Lower leg skin (tissue), 4 donors: Measurements from ENCODE around the gene UCP3. TPM values are rescaled to one million over a fixed set of nuclear protein-coding genes. Genes with fewer than 3 reads are reported as not detected.

ENCODE experiments used
- DNase-seq, 2 donors: peaks; one replicate each; pipeline ENCODE4 v3.0.0-alpha.2; 2019; ENCODE audit warnings: low spot score in 2 of 2
- H3K4me3 ChIP-seq: fragments of 200-600 bp; sonication (generic); 2 replicates; pipeline ENCODE4 v1.5.1; 2017; ENCODE audit warnings: mild to moderate bottlenecking, low read depth; ENCODE audit not compliant: poor library complexity, severe bottlenecking
- POLR2A ChIP-seq, 2 donors: fragments of 450-650 bp; IDR thresholded peaks; one replicate each; pipeline ENCODE4 v1.6.1; 2016 to 2017; ENCODE audit warnings: antibody characterized with exemption in 2 of 2, mild to moderate bottlenecking in 1 of 2, moderate library complexity in 1 of 2
- WGBS, 2 donors: methylation state at CpG; one replicate each; pipeline ENCODE4 v1.1.5; 2018; 5-methylcytosine and 5-hydroxymethylcytosine counted together
- intact Hi-C: fragments of 100-400 bp; cut with DNase I; formaldehyde crosslinking; loops from one replicate; pipeline ENCODE4 v1.15.0; 2023; ENCODE audit warnings: low total_unique reads
- total RNA-seq, 4 donors: library from RNA; depleted of rRNA; stranded (reverse); fragments of >200 nt; gene quantifications; one replicate each; pipeline ENCODE4 v1.1.0, GENCODE V29; 2016
- TF ChIP-seq, protein P1 (sequence below), 3 donors: fragments of 450-650 bp; IDR thresholded peaks; one replicate each; pipeline ENCODE4 v1.5.1; 2016; ENCODE audit warnings: antibody characterized with exemption in 3 of 3, mild to moderate bottlenecking in 3 of 3, moderate library complexity in 2 of 3

The UCP3 gene
- total RNA-seq, 4 donors from 2014 or later, result 0.68 to 6.4 (median 3.6) TPM

DNA sequence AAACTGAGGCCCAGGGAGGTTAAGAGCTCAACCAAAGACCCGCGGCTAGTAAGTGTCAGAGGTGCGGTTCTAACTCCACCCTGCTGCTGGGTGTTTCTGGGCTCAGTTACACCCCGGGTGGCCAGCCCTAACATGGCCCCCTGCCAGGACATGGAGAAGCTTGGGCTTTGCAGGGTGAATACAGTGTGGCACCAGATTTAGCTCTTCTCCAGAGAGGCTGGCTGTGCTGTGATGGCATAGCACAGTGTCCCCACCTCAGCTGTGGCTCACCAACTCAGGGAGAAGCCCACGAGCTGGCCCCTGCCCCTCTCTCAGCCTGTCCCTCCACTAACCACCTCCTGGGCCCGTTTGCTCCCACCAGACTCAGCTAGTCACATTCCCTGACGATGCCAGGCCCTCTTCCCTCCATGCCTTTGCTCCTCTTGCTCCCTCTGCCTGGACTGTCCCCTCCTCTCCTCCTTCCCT lies 7.0 kb downstream of the UCP3 start:
- intact Hi-C loops, result no loop called here
- TF ChIP-seq, protein P1, sequence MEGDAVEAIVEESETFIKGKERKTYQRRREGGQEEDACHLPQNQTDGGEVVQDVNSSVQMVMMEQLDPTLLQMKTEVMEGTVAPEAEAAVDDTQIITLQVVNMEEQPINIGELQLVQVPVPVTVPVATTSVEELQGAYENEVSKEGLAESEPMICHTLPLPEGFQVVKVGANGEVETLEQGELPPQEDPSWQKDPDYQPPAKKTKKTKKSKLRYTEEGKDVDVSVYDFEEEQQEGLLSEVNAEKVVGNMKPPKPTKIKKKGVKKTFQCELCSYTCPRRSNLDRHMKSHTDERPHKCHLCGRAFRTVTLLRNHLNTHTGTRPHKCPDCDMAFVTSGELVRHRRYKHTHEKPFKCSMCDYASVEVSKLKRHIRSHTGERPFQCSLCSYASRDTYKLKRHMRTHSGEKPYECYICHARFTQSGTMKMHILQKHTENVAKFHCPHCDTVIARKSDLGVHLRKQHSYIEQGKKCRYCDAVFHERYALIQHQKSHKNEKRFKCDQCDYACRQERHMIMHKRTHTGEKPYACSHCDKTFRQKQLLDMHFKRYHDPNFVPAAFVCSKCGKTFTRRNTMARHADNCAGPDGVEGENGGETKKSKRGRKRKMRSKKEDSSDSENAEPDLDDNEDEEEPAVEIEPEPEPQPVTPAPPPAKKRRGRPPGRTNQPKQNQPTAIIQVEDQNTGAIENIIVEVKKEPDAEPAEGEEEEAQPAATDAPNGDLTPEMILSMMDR (IDR thresholded peaks at IDR 0.05), result no peak
- TF ChIP-seq POLR2A (IDR thresholded peaks at IDR 0.05), result no peak
- 75 to 84% methylated on average over 7 of the region's 7 CpGs for WGBS, 2 donors
- no peak overlapping the region for H3K4me3 ChIP-seq
- peak in 1 of 2 donors; percentile 66 for DNase-seq

DNA sequence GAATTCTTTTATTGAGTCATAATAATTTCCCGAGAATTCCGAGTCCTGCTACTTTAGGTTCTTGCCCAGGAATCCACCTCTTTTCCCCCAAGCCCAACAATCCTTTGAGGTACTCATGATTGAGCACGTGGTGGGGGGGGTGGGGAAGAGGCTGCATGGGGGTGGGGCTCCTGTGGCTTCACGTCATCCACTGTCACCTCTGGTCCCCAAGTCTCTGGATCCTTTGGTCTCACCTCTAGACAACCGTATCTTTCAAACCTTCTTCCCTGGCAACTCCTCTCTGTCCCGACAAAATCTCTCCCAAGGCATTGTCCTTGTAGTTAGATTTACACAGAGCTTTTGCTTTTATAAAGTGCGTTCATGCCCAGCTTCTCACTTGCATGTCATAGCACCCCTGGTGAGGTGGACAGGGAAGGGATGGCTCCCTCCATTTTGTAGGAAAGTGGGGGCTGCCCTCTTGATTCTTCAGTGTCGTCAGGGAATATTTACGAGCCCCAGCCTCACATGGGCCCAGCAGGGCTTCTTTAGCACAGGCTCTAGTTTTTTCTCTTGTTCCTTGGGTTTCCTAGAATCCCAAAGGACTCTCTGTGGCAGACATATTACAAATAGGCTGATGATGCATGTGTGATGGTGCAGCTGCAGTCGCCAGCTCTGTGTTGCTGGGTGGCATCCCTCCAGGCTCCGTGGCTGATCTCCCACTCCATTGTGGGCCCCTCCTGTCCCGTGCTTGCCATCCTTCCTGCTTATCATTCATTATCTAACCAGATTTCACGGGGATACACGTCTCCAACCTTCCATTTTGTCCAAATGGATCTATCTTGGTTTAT lies 8.4 kb downstream of the UCP3 start:
- DNase-seq, result peak in 1 of 2 donors; percentile 31
- intact Hi-C loops, result no loop called here
- TF ChIP-seq POLR2A (IDR thresholded peaks at IDR 0.05), result no peak
- TF ChIP-seq, protein P1 (IDR thresholded peaks at IDR 0.05), result no peak
- H3K4me3 ChIP-seq, result no peak overlapping the region
- 86 to 88% methylated on average over 14 of the region's 14 CpGs for WGBS, 2 donors

DNA sequence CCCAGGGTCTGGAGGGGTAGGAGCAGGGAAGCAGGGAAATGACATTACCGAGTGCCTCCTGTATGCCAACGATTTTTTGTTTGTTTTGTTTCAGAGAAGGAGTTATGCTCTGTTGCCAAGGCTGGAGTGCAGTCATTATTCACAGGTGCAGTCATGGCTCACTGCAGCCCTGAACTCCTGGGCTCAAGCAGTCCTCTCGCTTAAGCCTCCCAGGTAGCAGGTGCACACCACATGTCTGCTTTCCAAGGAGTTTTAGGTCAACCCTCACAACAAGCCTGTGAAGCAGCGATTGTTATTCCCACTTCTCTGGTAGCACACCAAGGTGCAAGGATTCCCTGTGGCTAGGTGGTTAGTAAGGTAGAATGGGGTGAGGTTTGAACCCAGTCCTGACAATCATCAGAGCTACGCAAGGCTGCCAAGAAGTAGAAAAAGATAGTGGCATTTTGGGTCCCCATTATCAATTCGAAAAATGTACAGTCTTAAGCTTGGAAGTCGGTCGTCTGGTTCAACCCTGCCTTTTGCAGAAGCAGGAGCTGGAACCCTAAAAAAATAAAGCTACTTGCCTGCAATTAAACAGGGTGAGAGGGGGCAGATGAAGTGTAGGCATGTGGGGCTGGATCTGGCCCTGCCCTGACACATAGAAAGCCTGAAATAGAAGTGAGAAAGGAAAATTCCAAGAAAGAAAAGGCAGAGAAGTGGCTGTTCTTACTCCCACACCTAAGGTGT lies 9.1 kb downstream of the UCP3 start:
- DNase-seq, result peak in 1 of 2 donors; percentile 67
- WGBS, 2 donors, result 77 to 80% methylated on average over 8 of the region's 8 CpGs
- intact Hi-C loops, result no loop called here
- H3K4me3 ChIP-seq, result no peak overlapping the region
- TF ChIP-seq, protein P1 (IDR thresholded peaks at IDR 0.05), result no peak
- TF ChIP-seq POLR2A (IDR thresholded peaks at IDR 0.05), result no peak

DNA sequence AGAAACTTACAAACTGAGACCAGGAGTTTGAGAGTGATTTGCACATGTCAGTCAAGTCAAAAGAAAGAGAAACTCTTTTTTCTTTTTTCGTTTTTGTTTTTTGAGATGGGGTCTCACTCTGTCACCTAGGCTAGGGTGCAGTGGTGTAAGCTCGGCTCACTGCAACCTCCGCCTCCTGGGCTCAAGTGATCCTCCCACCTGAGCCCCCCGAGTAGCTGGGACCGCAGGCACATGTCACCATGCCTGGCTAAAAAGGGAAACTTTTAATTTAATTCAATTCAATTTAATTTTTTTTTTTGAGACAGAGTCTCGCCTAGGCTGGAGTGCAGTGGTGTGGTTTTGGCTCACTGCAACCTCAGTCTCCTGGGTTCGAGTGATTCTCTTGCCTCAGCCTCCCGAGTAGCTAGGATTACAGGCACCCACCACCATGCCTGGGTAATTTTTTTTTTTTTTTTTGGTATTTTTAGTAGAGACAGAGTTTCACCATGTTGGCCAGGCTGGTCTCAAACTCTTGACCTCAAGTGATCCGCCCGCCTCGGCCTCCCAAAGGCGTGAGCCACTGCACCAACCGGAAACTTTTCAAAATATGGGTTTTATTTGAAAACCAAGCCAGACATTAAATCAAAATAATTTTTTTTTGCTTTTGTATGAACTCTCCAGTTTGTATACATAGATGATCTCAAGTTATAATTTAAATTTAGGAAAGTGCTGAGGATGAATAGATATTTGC lies 9.9 kb downstream of the UCP3 start:
- whole genome bisulfite sequencing, 2 donors, result 93 to 96% methylated on average over 13 of the region's 13 CpGs
- no peak overlapping the region for H3K4me3 ChIP-seq
- TF ChIP-seq, protein P1 (IDR thresholded peaks at IDR 0.05), result no peak
- TF ChIP-seq POLR2A (IDR thresholded peaks at IDR 0.05), result no peak
- intact Hi-C loops, result no loop called here
- DNase-seq, result peak in 1 of 2 donors; percentile 60

DNA sequence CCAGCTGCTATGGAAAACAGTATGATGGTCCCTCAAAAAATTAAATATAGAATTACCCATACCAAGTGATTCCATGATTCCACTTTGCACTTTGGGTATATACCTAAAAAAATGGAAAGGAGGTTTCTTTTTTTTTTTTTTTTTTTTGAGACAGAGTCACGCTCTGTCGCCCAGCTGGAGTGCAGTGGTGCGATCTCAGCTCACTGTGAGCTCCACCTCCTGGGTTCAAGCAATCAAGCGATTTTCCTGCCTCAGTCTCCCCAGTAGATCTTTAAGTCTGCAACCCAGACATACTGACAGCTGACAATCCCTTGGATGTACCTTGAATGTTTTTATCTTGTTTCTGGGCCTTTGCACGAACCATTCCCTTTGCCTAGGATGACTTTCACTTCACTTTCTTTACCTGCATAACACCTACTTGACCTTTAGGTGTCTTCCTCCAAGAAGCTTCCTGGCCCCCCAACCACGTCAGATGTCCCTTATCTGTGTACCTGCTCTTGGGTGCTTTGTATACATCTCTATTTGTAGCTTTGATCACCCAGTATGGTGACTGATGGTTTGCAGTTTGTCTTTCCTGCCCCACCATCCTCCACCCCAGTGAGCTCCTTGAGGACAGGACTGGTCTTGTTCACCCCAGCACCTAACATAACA lies 11.6 kb downstream of the UCP3 start:
- TF ChIP-seq, protein P1 (IDR thresholded peaks at IDR 0.05), result no peak
- no peak for TF ChIP-seq POLR2A (IDR thresholded peaks at IDR 0.05)
- intact Hi-C loops, result no loop called here
- no peak for DNase-seq
- H3K4me3 ChIP-seq, result no peak overlapping the region
- 76 to 86% methylated on average over 6 of the region's 6 CpGs for WGBS, 2 donors
